Lower lobe of right lung (tissue), 2 donors: ENCODE data around the gene ACCS. TPM values are rescaled to one million over a fixed set of nuclear protein-coding genes. Genes with fewer than 3 reads are reported as not detected.

Source experiments
- ATAC-seq, 2 donors: fragments of 200-7000 bp; cut with Tn5 transposase; one replicate each; pipeline ENCODE4 v1.9.1; 2020 to 2022; ENCODE audit warnings: mild to moderate bottlenecking in 2 of 2, moderate library complexity in 2 of 2
- DNase-seq: peaks from one replicate; pipeline ENCODE4 v3.0.0-alpha.2; 2020
- H3K27ac ChIP-seq: fragments of 200-600 bp; one replicate; pipeline ENCODE4 v1.8.0; 2022
- H3K27me3 ChIP-seq: fragments of 200-600 bp; one replicate; pipeline ENCODE4 v1.8.0; 2022; ENCODE audit warnings: low read depth
- H3K36me3 ChIP-seq: fragments of 200-600 bp; one replicate; pipeline ENCODE4 v1.8.0; 2022; ENCODE audit warnings: mild to moderate bottlenecking
- H3K4me1 ChIP-seq: fragments of 200-600 bp; one replicate; pipeline ENCODE4 v1.8.0; 2022
- H3K4me3 ChIP-seq: fragments of 200-600 bp; one replicate; pipeline ENCODE4 v1.8.0; 2022; ENCODE audit warnings: mild to moderate bottlenecking
- H3K9me3 ChIP-seq: fragments of 200-600 bp; one replicate; pipeline ENCODE4 v1.8.0; 2022
- intact Hi-C: fragments of 100-400 bp; cut with DNase I; formaldehyde crosslinking; loops from one replicate; pipeline ENCODE4 v1.11.0; 2022
- total RNA-seq: library from RNA; stranded (reverse); fragmentation: NEBNext Ultra II Directional; extraction: Animal tissue kit (Norgen Biotek cat#: 25700); gene quantifications from one replicate; pipeline ENCODE4 v1.2.1, GENCODE V29; 2021
- TF ChIP-seq, protein P1 (sequence below): fragments of 200-600 bp; IDR thresholded peaks from one replicate; pipeline ENCODE4 v1.8.0; 2022; ENCODE audit warnings: antibody characterized with exemption, mild to moderate bottlenecking
- donor health status: DM: no; HTN: yes; CAD: no; lungs with severe emphysema.

ACCS gene
- total RNA-seq, 1 donor from 2014 or later, result 31.4 TPM

DNA sequence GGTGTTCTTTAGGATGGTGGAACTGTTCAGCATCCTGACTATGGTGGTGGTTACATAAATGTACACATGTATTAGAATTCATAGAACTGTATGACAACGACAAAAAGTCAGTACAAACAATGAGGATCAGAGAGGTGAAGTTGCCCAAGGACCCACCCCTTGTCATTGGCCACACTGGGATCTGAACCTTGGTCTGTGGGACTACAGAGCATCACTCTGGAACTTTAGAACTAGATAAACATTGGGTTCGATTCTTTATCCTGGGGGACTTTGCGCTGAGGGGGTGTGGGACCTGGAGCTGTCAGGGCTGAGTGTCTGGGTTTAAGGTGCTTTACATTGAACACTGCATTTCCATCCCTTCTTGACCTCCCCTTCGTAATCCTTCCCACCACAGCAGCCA lies 16.6 kb downstream of the ACCS start:
- H3K4me1 ChIP-seq, result no peaks in the 10 kb centered on the region
- H3K36me3 ChIP-seq, result peaks cover 32% of the 10 kb centered on the region
- DNase-seq (no peak), ATAC-seq (no peak)
- no peaks in the 10 kb centered on the region for H3K27me3 ChIP-seq
- H3K9me3 ChIP-seq, result no peaks in the 10 kb centered on the region
- intact Hi-C loops, result no loop called here
- TF ChIP-seq, protein P1, sequence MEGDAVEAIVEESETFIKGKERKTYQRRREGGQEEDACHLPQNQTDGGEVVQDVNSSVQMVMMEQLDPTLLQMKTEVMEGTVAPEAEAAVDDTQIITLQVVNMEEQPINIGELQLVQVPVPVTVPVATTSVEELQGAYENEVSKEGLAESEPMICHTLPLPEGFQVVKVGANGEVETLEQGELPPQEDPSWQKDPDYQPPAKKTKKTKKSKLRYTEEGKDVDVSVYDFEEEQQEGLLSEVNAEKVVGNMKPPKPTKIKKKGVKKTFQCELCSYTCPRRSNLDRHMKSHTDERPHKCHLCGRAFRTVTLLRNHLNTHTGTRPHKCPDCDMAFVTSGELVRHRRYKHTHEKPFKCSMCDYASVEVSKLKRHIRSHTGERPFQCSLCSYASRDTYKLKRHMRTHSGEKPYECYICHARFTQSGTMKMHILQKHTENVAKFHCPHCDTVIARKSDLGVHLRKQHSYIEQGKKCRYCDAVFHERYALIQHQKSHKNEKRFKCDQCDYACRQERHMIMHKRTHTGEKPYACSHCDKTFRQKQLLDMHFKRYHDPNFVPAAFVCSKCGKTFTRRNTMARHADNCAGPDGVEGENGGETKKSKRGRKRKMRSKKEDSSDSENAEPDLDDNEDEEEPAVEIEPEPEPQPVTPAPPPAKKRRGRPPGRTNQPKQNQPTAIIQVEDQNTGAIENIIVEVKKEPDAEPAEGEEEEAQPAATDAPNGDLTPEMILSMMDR, result no peak
- no peak overlapping the region for H3K27ac ChIP-seq
- no peak overlapping the region for H3K4me3 ChIP-seq

DNA sequence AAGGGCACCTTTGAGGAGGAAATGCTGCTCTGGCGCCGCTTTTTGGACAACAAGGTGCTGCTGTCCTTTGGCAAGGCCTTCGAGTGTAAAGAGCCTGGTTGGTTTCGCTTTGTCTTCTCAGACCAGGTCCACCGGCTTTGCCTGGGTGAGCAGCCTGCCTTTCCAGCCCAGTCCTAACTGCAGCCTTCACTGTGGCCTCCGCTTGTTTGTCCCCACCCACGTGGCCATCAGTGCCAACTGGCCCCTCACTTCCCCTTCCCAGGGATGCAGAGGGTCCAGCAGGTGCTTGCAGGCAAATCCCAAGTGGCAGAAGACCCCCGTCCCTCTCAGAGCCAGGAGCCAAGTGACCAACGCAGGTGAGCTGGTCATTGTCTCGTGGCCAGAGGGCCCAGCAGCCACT lies 17.4 kb downstream of the ACCS start:
- no peak for DNase-seq
- intact Hi-C loops, result no loop called here
- H3K36me3 ChIP-seq, result peaks cover 26% of the 10 kb centered on the region
- H3K4me3 ChIP-seq, result no peak overlapping the region
- H3K27me3 ChIP-seq, result no peaks in the 10 kb centered on the region
- no peak for ATAC-seq
- no peak overlapping the region for H3K27ac ChIP-seq
- H3K4me1 ChIP-seq, result no peaks in the 10 kb centered on the region
- TF ChIP-seq, protein P1, result no peak
- no peaks in the 10 kb centered on the region for H3K9me3 ChIP-seq

DNA sequence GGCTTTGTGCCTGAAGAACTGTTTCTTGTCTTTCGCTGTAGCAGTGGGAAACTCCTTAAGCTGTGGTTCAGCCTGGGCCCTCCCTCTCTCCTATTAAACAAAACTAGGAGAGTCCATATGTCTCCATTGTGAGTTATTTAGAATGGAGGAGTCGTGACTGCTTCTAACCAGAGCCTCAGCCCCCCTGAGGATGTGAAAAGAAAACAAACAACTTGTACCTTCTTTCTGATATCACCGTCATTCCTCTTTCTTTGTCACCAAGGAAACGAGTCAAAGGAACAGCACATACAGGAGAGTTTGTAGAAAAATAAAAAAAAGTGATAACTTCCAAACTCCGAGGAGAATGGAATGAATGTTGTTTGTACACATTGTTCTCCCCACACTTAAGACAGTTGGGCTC lies 17.8 kb downstream of the ACCS start:
- intact Hi-C loops, result no loop called here
- H3K27ac ChIP-seq, result no peak overlapping the region
- no peaks in the 10 kb centered on the region for H3K27me3 ChIP-seq
- H3K9me3 ChIP-seq, result no peaks in the 10 kb centered on the region
- H3K4me1 ChIP-seq, result no peaks in the 10 kb centered on the region
- TF ChIP-seq, protein P1, result no peak
- peaks cover 21% of the 10 kb centered on the region for H3K36me3 ChIP-seq
- DNase-seq (no peak), ATAC-seq (no peak)
- no peak overlapping the region for H3K4me3 ChIP-seq

DNA sequence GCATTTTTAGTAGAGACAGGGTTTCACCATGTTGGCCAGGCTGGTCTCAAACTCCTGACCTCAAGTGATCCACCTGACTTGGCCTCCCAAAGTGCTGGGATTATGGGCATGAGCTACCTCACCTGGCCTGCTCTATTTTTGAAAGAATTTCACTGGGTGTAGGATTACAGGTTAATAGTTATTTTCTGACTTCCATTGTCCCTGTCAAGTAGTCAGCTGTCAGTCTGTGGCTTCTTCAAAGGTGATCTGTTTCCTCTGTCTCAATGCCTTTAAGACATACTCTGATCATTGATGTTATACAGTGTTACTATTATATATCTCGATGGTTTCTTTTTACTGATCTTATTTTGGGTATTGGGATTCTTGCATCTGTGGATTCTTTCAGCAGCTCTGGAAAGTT lies 19.3 kb downstream of the ACCS start:
- no peaks in the 10 kb centered on the region for H3K4me1 ChIP-seq
- H3K36me3 ChIP-seq, result peaks cover 17% of the 10 kb centered on the region
- ATAC-seq (no peak), DNase-seq (no peak)
- TF ChIP-seq, protein P1, result no peak
- no peaks in the 10 kb centered on the region for H3K9me3 ChIP-seq
- intact Hi-C loops, result no loop called here
- H3K27me3 ChIP-seq, result no peaks in the 10 kb centered on the region
- no peak overlapping the region for H3K27ac ChIP-seq
- no peak overlapping the region for H3K4me3 ChIP-seq

DNA sequence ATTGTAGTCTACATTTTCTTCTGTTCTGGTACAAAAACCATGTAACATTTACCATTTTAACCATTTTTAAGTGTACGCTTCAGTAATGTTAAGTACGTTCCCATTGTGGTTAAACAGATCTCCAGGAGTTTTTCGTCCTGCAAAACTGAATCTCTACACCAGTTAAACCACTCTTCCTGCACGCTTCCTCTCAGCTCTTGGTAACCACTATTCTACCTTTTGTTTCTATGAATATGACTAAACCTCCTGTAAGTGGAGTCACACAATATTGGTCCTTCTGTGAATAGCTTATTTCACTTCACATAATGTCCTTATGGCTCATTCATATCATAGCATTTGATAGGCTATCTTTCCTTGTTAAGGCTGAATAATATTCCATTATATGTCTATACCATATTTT lies 22.3 kb downstream of the ACCS start:
- H3K9me3 ChIP-seq, result no peaks in the 10 kb centered on the region
- DNase-seq, result no peak
- ATAC-seq, result no peak
- H3K27ac ChIP-seq, result no peak overlapping the region
- no peaks in the 10 kb centered on the region for H3K4me1 ChIP-seq
- no peaks in the 10 kb centered on the region for H3K36me3 ChIP-seq
- intact Hi-C loops, result no loop called here
- TF ChIP-seq, protein P1, result no peak
- no peaks in the 10 kb centered on the region for H3K27me3 ChIP-seq
- H3K4me3 ChIP-seq, result no peak overlapping the region

DNA sequence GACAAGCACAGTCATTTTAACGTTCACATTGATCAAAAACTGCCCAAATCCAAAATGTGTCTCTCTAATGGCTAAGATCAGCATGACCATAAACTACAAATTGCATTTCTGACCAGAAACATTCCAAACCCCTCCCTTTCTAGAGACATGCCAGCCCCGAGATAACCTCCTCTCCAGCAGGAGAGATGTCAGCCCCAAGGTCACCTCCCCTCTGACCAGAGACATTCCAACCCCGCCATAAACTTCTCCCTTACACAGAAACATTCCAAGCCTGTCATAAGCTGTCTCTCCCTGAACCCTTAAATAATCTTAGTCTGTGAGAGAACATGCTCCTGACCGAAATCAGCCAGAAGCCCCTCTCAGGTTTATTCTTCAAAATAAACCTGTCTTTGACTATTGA lies 22.8 kb downstream of the ACCS start:
- ATAC-seq, result no peak
- Histone ChIP-seq H3K4me3 (no peak overlapping the region), H3K27ac (no peak overlapping the region), H3K9me3 (no peaks in the 10 kb centered on the region), H3K4me1 (no peaks in the 10 kb centered on the region), H3K36me3 (no peaks in the 10 kb centered on the region), H3K27me3 (no peaks in the 10 kb centered on the region)
- intact Hi-C loops, result no loop called here
- TF ChIP-seq, protein P1, result no peak
- DNase-seq, result no peak
